ENCODE measurements around the gene DNAJA3.

DNAJA3 gene

DNA sequence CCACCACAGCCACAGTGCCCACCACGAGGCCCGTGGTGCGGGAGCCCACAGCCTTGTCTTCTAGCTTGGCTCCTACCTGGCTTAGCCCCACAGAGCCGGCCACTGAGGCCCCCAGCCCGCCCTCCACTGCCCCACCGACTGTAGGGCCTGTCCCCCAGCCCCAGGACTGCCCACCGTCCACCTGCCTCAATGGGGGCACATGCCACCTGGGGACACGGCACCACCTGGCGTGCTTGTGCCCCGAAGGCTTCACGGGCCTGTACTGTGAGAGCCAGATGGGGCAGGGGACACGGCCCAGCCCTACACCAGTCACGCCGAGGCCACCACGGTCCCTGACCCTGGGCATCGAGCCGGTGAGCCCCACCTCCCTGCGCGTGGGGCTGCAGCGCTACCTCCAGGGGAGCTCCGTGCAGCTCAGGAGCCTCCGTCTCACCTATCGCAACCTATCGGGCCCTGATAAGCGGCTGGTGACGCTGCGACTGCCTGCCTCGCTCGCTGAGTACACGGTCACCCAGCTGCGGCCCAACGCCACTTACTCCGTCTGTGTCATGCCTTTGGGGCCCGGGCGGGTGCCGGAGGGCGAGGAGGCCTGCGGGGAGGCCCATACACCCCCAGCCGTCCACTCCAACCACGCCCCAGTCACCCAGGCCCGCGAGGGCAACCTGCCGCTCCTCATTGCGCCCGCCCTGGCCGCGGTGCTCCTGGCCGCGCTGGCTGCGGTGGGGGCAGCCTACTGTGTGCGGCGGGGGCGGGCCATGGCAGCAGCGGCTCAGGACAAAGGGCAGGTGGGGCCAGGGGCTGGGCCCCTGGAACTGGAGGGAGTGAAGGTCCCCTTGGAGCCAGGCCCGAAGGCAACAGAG lies 43.5 kb upstream of the DNAJA3 start:
- ATAC-seq = no peak
- TF ChIP-seq TOX (CRISPR knock-in tag; IDR thresholded peaks at IDR 0.05; ENCODE audit: borderline replicate concordance) = no peak
- no peak for TF ChIP-seq ZFP3 (CRISPR knock-in tag; IDR thresholded peaks at IDR 0.05)
- TF ChIP-seq, protein P1, sequence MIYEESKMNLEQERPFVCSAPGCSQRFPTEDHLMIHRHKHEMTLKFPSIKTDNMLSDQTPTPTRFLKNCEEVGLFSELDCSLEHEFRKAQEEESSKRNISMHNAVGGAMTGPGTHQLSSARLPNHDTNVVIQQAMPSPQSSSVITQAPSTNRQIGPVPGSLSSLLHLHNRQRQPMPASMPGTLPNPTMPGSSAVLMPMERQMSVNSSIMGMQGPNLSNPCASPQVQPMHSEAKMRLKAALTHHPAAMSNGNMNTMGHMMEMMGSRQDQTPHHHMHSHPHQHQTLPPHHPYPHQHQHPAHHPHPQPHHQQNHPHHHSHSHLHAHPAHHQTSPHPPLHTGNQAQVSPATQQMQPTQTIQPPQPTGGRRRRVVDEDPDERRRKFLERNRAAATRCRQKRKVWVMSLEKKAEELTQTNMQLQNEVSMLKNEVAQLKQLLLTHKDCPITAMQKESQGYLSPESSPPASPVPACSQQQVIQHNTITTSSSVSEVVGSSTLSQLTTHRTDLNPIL (CRISPR knock-in tag; IDR thresholded peaks at IDR 0.05; ENCODE audit: low read depth) = no peak
- TF ChIP-seq, protein P2, sequence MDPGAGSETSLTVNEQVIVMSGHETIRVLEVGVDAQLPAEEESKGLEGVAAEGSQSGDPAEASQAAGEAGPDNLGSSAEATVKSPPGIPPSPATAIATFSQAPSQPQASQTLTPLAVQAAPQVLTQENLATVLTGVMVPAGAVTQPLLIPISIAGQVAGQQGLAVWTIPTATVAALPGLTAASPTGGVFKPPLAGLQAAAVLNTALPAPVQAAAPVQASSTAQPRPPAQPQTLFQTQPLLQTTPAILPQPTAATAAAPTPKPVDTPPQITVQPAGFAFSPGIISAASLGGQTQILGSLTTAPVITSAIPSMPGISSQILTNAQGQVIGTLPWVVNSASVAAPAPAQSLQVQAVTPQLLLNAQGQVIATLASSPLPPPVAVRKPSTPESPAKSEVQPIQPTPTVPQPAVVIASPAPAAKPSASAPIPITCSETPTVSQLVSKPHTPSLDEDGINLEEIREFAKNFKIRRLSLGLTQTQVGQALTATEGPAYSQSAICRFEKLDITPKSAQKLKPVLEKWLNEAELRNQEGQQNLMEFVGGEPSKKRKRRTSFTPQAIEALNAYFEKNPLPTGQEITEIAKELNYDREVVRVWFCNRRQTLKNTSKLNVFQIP (CRISPR knock-in tag; IDR thresholded peaks at IDR 0.05; ENCODE audit: borderline replicate concordance, low read depth) = no peak
- TF ChIP-seq ESRRG (CRISPR knock-in tag; IDR thresholded peaks at IDR 0.05) = no peak
- TF ChIP-seq ZNF565 (CRISPR knock-in tag; conservative IDR thresholded peaks at IDR 0.05; ENCODE audit: low read depth) = no peak
- TF ChIP-seq ISL1 (CRISPR knock-in tag; IDR thresholded peaks at IDR 0.05) = no peak
- no peak for TF ChIP-seq PPARA (CRISPR knock-in tag; IDR thresholded peaks at IDR 0.05; ENCODE audit: borderline replicate concordance)
- TF ChIP-seq SNAI2 (CRISPR knock-in tag; IDR thresholded peaks at IDR 0.05) = no peak
- TF ChIP-seq ZFP30 (CRISPR knock-in tag; IDR thresholded peaks at IDR 0.05) = no peak
- TF ChIP-seq, protein P3, sequence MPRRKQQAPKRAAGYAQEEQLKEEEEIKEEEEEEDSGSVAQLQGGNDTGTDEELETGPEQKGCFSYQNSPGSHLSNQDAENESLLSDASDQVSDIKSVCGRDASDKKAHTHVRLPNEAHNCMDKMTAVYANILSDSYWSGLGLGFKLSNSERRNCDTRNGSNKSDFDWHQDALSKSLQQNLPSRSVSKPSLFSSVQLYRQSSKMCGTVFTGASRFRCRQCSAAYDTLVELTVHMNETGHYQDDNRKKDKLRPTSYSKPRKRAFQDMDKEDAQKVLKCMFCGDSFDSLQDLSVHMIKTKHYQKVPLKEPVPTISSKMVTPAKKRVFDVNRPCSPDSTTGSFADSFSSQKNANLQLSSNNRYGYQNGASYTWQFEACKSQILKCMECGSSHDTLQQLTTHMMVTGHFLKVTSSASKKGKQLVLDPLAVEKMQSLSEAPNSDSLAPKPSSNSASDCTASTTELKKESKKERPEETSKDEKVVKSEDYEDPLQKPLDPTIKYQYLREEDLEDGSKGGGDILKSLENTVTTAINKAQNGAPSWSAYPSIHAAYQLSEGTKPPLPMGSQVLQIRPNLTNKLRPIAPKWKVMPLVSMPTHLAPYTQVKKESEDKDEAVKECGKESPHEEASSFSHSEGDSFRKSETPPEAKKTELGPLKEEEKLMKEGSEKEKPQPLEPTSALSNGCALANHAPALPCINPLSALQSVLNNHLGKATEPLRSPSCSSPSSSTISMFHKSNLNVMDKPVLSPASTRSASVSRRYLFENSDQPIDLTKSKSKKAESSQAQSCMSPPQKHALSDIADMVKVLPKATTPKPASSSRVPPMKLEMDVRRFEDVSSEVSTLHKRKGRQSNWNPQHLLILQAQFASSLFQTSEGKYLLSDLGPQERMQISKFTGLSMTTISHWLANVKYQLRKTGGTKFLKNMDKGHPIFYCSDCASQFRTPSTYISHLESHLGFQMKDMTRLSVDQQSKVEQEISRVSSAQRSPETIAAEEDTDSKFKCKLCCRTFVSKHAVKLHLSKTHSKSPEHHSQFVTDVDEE (CRISPR knock-in tag; IDR thresholded peaks at IDR 0.05) = no peak
- no peak for TF ChIP-seq OSR1 (CRISPR knock-in tag; IDR thresholded peaks at IDR 0.05)
- TF ChIP-seq ZC3H10 (CRISPR knock-in tag; IDR thresholded peaks at IDR 0.05) = no peak

DNA sequence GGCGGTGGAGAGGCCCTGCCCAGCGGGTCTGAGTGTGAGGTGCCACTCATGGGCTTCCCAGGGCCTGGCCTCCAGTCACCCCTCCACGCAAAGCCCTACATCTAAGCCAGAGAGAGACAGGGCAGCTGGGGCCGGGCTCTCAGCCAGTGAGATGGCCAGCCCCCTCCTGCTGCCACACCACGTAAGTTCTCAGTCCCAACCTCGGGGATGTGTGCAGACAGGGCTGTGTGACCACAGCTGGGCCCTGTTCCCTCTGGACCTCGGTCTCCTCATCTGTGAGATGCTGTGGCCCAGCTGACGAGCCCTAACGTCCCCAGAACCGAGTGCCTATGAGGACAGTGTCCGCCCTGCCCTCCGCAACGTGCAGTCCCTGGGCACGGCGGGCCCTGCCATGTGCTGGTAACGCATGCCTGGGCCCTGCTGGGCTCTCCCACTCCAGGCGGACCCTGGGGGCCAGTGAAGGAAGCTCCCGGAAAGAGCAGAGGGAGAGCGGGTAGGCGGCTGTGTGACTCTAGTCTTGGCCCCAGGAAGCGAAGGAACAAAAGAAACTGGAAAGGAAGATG lies 42.8 kb upstream of the DNAJA3 start:
- TF ChIP-seq, protein P1 (CRISPR knock-in tag; IDR thresholded peaks at IDR 0.05; ENCODE audit: low read depth) = no peak
- no peak for TF ChIP-seq RARB (CRISPR knock-in tag; IDR thresholded peaks at IDR 0.05)
- TF ChIP-seq, protein P4, sequence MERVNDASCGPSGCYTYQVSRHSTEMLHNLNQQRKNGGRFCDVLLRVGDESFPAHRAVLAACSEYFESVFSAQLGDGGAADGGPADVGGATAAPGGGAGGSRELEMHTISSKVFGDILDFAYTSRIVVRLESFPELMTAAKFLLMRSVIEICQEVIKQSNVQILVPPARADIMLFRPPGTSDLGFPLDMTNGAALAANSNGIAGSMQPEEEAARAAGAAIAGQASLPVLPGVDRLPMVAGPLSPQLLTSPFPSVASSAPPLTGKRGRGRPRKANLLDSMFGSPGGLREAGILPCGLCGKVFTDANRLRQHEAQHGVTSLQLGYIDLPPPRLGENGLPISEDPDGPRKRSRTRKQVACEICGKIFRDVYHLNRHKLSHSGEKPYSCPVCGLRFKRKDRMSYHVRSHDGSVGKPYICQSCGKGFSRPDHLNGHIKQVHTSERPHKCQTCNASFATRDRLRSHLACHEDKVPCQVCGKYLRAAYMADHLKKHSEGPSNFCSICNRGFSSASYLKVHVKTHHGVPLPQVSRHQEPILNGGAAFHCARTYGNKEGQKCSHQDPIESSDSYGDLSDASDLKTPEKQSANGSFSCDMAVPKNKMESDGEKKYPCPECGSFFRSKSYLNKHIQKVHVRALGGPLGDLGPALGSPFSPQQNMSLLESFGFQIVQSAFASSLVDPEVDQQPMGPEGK (CRISPR knock-in tag; IDR thresholded peaks at IDR 0.05; ENCODE audit: borderline replicate concordance) = no peak
- no peak for TF ChIP-seq ESRRG (CRISPR knock-in tag; IDR thresholded peaks at IDR 0.05)
- no peak for TF ChIP-seq ISL1 (CRISPR knock-in tag; IDR thresholded peaks at IDR 0.05)
- no peak for TF ChIP-seq ZFP30 (CRISPR knock-in tag; IDR thresholded peaks at IDR 0.05)
- TF ChIP-seq ZNF565 (CRISPR knock-in tag; conservative IDR thresholded peaks at IDR 0.05; ENCODE audit: low read depth) = no peak
- TF ChIP-seq TOX (CRISPR knock-in tag; IDR thresholded peaks at IDR 0.05; ENCODE audit: borderline replicate concordance) = no peak
- no peak for TF ChIP-seq ZNF8 (CRISPR knock-in tag; IDR thresholded peaks at IDR 0.05)
- no peak for TF ChIP-seq ARNTL (CRISPR knock-in tag; IDR thresholded peaks at IDR 0.05; ENCODE audit: borderline replicate concordance, low read depth)
- TF ChIP-seq ZFP3 (CRISPR knock-in tag; IDR thresholded peaks at IDR 0.05) = no peak
- no peak for TF ChIP-seq CSDC2 (CRISPR knock-in tag; IDR thresholded peaks at IDR 0.05)
- no peak for TF ChIP-seq BACH2 (CRISPR knock-in tag; IDR thresholded peaks at IDR 0.05; ENCODE audit: borderline replicate concordance)
- TF ChIP-seq TCF4 (CRISPR knock-in tag; IDR thresholded peaks at IDR 0.05; ENCODE audit: borderline replicate concordance) = no peak
- TF ChIP-seq, protein P5, sequence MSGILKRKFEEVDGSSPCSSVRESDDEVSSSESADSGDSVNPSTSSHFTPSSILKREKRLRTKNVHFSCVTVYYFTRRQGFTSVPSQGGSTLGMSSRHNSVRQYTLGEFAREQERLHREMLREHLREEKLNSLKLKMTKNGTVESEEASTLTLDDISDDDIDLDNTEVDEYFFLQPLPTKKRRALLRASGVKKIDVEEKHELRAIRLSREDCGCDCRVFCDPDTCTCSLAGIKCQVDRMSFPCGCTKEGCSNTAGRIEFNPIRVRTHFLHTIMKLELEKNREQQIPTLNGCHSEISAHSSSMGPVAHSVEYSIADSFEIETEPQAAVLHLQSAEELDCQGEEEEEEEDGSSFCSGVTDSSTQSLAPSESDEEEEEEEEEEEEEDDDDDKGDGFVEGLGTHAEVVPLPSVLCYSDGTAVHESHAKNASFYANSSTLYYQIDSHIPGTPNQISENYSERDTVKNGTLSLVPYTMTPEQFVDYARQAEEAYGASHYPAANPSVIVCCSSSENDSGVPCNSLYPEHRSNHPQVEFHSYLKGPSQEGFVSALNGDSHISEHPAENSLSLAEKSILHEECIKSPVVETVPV (CRISPR knock-in tag; IDR thresholded peaks at IDR 0.05) = no peak
- TF ChIP-seq GLIS3 (CRISPR knock-in tag; IDR thresholded peaks at IDR 0.05) = no peak
- no peak for TF ChIP-seq ZNF70 (CRISPR knock-in tag; IDR thresholded peaks at IDR 0.05)
- no peak for TF ChIP-seq SNAI2 (CRISPR knock-in tag; IDR thresholded peaks at IDR 0.05)
- TF ChIP-seq, protein P2 (CRISPR knock-in tag; IDR thresholded peaks at IDR 0.05; ENCODE audit: borderline replicate concordance, low read depth) = no peak
- ATAC-seq = no peak
